SK-N-SH (cell line): ENCODE data around the gene RNASEH2B. TPM values are rescaled to one million over a fixed set of nuclear protein-coding genes. Genes with fewer than 3 reads are reported as not detected.

ENCODE experiments used
- CTCF ChIA-PET: fragments of 300-600, 350-600 bp; formaldehyde crosslinking; extraction: SDS; loops from one replicate; lab custom pipeline; 2021; lab: Yijun Ruan, JAX
- POLR2A ChIA-PET: fragments of 350-600 bp; sonication (Branson Sonifier 250); formaldehyde crosslinking; extraction: SDS; loops from one replicate; lab custom pipeline; 2020; ENCODE audit warnings: antibody characterized with exemption, inconsistent platforms; lab: Yijun Ruan, JAX
- DNase-seq: peaks from one replicate; pipeline ENCODE4 v3.0.0; 2012
- H2AFZ ChIP-seq: fragments of 200-600 bp; sonication (generic); 2 replicates; pipeline ENCODE4 v1.8.1; 2016; ENCODE audit warnings: antibody characterized with exemption, mild to moderate bottlenecking, low read depth
- H3F3A ChIP-seq: fragments of 200-600 bp; sonication (generic); replicated peaks from 2 replicates; pipeline ENCODE3; 2016; ENCODE audit warnings: antibody characterized with exemption, mild to moderate bottlenecking; ENCODE audit not compliant: insufficient read depth
- H3K27ac ChIP-seq, 2 experiments: fragments of 200-500 bp in 1 of 2; fragments of 200-600 bp in 1 of 2; sonication (Bioruptor generic) in 1 of 2; sonication (generic), shearing (Covaris generic) in 1 of 2; 2 replicates each; pipeline versions ENCODE4 v1.5.1 to v1.6.1; 2014 to 2016; ENCODE audit warnings: low read depth in 2 of 2, inconsistent platforms in 1 of 2, low read length in 1 of 2, mild to moderate bottlenecking in 1 of 2, mixed read lengths in 1 of 2
- H3K27me3 ChIP-seq: fragments of 200-600 bp; sonication (generic), shearing (Covaris generic); 2 replicates; pipeline ENCODE4 v1.6.1; 2016; ENCODE audit warnings: mixed run types; ENCODE audit not compliant: insufficient read depth
- H3K36me3 ChIP-seq, 2 experiments: fragments of 200-500 bp in 1 of 2; fragments of 200-600 bp in 1 of 2; sonication (Bioruptor generic) in 1 of 2; sonication (generic) in 1 of 2; replicated peaks in 1 of 2; 2 replicates each; pipeline versions ENCODE3 to v1.5.1; 2014 to 2016; ENCODE audit warnings: low read length in 1 of 2, mild to moderate bottlenecking in 1 of 2; ENCODE audit not compliant: insufficient read depth in 2 of 2, control insufficient read depth in 1 of 2
- H3K4me1 ChIP-seq, 2 experiments: fragments of 200-500 bp in 1 of 2; fragments of 200-600 bp in 1 of 2; sonication (Bioruptor generic) in 1 of 2; sonication (generic), shearing (Covaris generic) in 1 of 2; 2 replicates each; pipeline versions ENCODE4 v1.5.1 to v1.6.1; 2014 to 2016; ENCODE audit warnings: low read depth in 1 of 2, low read length in 1 of 2, mixed run types in 1 of 2; ENCODE audit not compliant: insufficient read depth in 2 of 2, control insufficient read depth in 1 of 2
- H3K4me2 ChIP-seq: fragments of 200-600 bp; sonication (generic), shearing (Covaris generic); 2 replicates; pipeline ENCODE4 v1.6.1; 2017; ENCODE audit warnings: mixed run types
- H3K4me3 ChIP-seq, 2 experiments: fragments of 200-500 bp in 1 of 2; fragments of 200-600 bp in 1 of 2; sonication (Bioruptor generic) in 1 of 2; sonication (generic), shearing (Covaris generic) in 1 of 2; 2 replicates each; pipeline versions ENCODE4 v1.5.1 to v1.8.1; 2014 to 2016; ENCODE audit warnings: low read depth in 2 of 2, inconsistent platforms in 1 of 2, low read length in 1 of 2, mild to moderate bottlenecking in 1 of 2, mixed read lengths in 1 of 2, moderate library complexity in 1 of 2
- H3K79me2 ChIP-seq: fragments of 200-600 bp; sonication (generic); 2 replicates; pipeline ENCODE4 v1.8.1; 2017; ENCODE audit warnings: mild to moderate bottlenecking; ENCODE audit not compliant: insufficient read depth
- H3K9ac ChIP-seq: fragments of 200-600 bp; sonication (generic); 2 replicates; pipeline ENCODE4 v1.6.1; 2017; ENCODE audit warnings: mixed run types
- H3K9me2 ChIP-seq: fragments of 200-600 bp; sonication (generic); 2 replicates; pipeline ENCODE4 v1.6.1; 2017; ENCODE audit warnings: mixed run types
- H3K9me3 ChIP-seq: fragments of 200-600 bp; sonication (generic); 2 replicates; pipeline ENCODE4 v1.6.1; 2017; ENCODE audit warnings: mixed run types, mild to moderate bottlenecking, moderate library complexity
- H4K20me1 ChIP-seq: fragments of 200-600 bp; sonication (generic); 2 replicates; pipeline ENCODE4 v1.6.1; 2017; ENCODE audit warnings: mild to moderate bottlenecking, mixed run types; ENCODE audit not compliant: insufficient read depth
- ELF1 ChIP-seq: IDR thresholded peaks from 2 replicates; pipeline ENCODE4 v1.4.0; 2012
- EP300 ChIP-seq, 2 experiments: IDR thresholded peaks; 2 replicates each; pipeline versions ENCODE4 v1.4.0 to v1.6.1; 2012; ENCODE audit warnings: borderline replicate concordance in 1 of 2, low read depth in 1 of 2, low read length in 1 of 2
- FOXJ3 ChIP-seq: sonication (generic); formaldehyde crosslinking; IDR thresholded peaks from 2 replicates; pipeline ENCODE4 v1.5.1; 2020; ENCODE audit warnings: mild to moderate bottlenecking, missing genetic modification reagents
- MAX ChIP-seq: IDR thresholded peaks from 2 replicates; pipeline ENCODE4 v1.4.0; 2012; ENCODE audit warnings: low read depth
- MEF2A ChIP-seq: IDR thresholded peaks from 2 replicates; pipeline ENCODE4 v1.4.0; 2012; ENCODE audit warnings: low read depth, borderline replicate concordance
- NFIC ChIP-seq: IDR thresholded peaks from 2 replicates; pipeline ENCODE4 v1.4.0; 2012; ENCODE audit warnings: borderline replicate concordance
- NRF1 ChIP-seq: IDR thresholded peaks from 2 replicates; pipeline ENCODE4 v1.6.1; 2012; ENCODE audit warnings: low read depth, mild to moderate bottlenecking, low read length
- POLR2AphosphoS5 ChIP-seq: IDR thresholded peaks from 2 replicates; pipeline ENCODE4 v1.6.1; 2012; ENCODE audit warnings: low read depth, low read length
- REST ChIP-seq: IDR thresholded peaks from 2 replicates; pipeline ENCODE4 v1.6.1; 2012; ENCODE audit warnings: mild to moderate bottlenecking, low read depth, low read length, moderate library complexity
- RFX5 ChIP-seq: IDR thresholded peaks from 2 replicates; pipeline ENCODE4 v1.6.1; 2012; ENCODE audit warnings: mild to moderate bottlenecking, improper control_type of control experiment, low read length
- RXRA ChIP-seq: IDR thresholded peaks from 2 replicates; pipeline ENCODE4 v1.4.0; 2012; ENCODE audit warnings: low read depth, mild to moderate bottlenecking, borderline replicate concordance
- USF2 ChIP-seq: fragments of 150-350 bp; IDR thresholded peaks from 2 replicates; pipeline ENCODE4 v1.6.1; 2017; ENCODE audit warnings: antibody characterized with exemption, low read length, low read depth, borderline replicate concordance
- ZBTB33 ChIP-seq: IDR thresholded peaks from 2 replicates; pipeline ENCODE4 v1.4.0; 2012; ENCODE audit warnings: low read depth, borderline replicate concordance
- WGBS: methylation state at CpG from one replicate; pipeline ENCODE4 v1.1.6; 2017; ENCODE audit warnings: low lambda C conversion rate; 5-methylcytosine and 5-hydroxymethylcytosine counted together
- polyA plus RNA-seq, 3 experiments: library from polyadenylated mRNA; depleted of rRNA; stranded (reverse); fragments of >200 nt; gene quantifications; 2 replicates each; pipeline ENCODE4 v1.2.3, GENCODE V29; 2012
- TF ChIP-seq, protein P1 (sequence below): fragments of 150-350 bp; IDR thresholded peaks from 2 replicates; pipeline ENCODE4 v1.6.1; 2016; ENCODE audit warnings: mild to moderate bottlenecking, low read depth, low read length
- TF ChIP-seq, protein P2 (sequence below): fragments of 200-600 bp; sonication (generic); IDR thresholded peaks from 2 replicates; pipeline ENCODE4 v1.6.1; 2017; ENCODE audit warnings: antibody characterized with exemption, mild to moderate bottlenecking, moderate library complexity

RNASEH2B gene
- polyA plus RNA-seq, 1 of the 3 experiments (the other 2 are of a cell fraction): 13.0 TPM

GRCh38 chr13:50912851-50913250, 3.3 kb downstream of the RNASEH2B start (continued):
- TF ChIP-seq, protein P1, sequence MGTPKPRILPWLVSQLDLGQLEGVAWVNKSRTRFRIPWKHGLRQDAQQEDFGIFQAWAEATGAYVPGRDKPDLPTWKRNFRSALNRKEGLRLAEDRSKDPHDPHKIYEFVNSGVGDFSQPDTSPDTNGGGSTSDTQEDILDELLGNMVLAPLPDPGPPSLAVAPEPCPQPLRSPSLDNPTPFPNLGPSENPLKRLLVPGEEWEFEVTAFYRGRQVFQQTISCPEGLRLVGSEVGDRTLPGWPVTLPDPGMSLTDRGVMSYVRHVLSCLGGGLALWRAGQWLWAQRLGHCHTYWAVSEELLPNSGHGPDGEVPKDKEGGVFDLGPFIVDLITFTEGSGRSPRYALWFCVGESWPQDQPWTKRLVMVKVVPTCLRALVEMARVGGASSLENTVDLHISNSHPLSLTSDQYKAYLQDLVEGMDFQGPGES: no peak
- no peak for TF ChIP-seq USF2
- no peak for TF ChIP-seq EP300 (IDR thresholded peaks at IDR 0.05; ENCODE audit: borderline replicate concordance in 1 of 2, low read depth in 1 of 2, low read length in 1 of 2)
- TF ChIP-seq POLR2AphosphoS5: no peak

GRCh38 chr13:50914176-50914700, 4.6 kb downstream of the RNASEH2B start:
- Histone ChIP-seq H3K9me3 (no peaks in the 10 kb centered on the region), H3K4me1 (peaks cover 7 to 25% of the 10 kb centered on the region in 2 experiments), H3K27me3 (no peaks in the 10 kb centered on the region), H3K9ac (no peak overlapping the region), H3K4me2 (no peak overlapping the region), H2AFZ (no peak overlapping the region), H3K36me3 (no peaks in the 10 kb centered on the region), H3F3A (peaks cover 6% of the 10 kb centered on the region), H3K9me2 (no peaks in the 10 kb centered on the region), H3K4me3 (no peak overlapping the region), H3K79me2 (peaks cover 75% of the 10 kb centered on the region), H3K27ac (no peak overlapping the region), H4K20me1 (no peaks in the 10 kb centered on the region)
- ChIA-PET CTCF (interaction anchor here (1.0 to 4.5 kb wide), 6 partner anchors 22 to 938 kb away, joined by 3 to 45 read pairs (median 12); no protein-coding TSS in a partner anchor), POLR2A (no interaction called here)
- no peak for DNase-seq
- TF ChIP-seq NFIC: no peak
- TF ChIP-seq, protein P2, sequence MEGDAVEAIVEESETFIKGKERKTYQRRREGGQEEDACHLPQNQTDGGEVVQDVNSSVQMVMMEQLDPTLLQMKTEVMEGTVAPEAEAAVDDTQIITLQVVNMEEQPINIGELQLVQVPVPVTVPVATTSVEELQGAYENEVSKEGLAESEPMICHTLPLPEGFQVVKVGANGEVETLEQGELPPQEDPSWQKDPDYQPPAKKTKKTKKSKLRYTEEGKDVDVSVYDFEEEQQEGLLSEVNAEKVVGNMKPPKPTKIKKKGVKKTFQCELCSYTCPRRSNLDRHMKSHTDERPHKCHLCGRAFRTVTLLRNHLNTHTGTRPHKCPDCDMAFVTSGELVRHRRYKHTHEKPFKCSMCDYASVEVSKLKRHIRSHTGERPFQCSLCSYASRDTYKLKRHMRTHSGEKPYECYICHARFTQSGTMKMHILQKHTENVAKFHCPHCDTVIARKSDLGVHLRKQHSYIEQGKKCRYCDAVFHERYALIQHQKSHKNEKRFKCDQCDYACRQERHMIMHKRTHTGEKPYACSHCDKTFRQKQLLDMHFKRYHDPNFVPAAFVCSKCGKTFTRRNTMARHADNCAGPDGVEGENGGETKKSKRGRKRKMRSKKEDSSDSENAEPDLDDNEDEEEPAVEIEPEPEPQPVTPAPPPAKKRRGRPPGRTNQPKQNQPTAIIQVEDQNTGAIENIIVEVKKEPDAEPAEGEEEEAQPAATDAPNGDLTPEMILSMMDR: no peak
- no peak for TF ChIP-seq ELF1
- WGBS: 97% methylated on average over 9 of the region's 9 CpGs

- Histone ChIP-seq H2AFZ (no peak overlapping the region), H3K4me3 (no peak overlapping the region)
Measured at GRCh38 chr13:50914848-50915247, 5.3 kb downstream of the RNASEH2B start.

More at GRCh38 chr13:50914848-50915247, 5.3 kb downstream of the RNASEH2B start:
- WGBS: 93% methylated on average over 1 of the region's 1 CpG
- Histone ChIP-seq H3K4me1 (peaks cover 7 to 25% of the 10 kb centered on the region in 2 experiments), H3K27ac (no peak overlapping the region), H3K79me2 (peaks cover 78% of the 10 kb centered on the region), H4K20me1 (no peaks in the 10 kb centered on the region), H3K4me2 (no peak overlapping the region), H3K9me2 (no peaks in the 10 kb centered on the region), H3K27me3 (no peaks in the 10 kb centered on the region), H3K36me3 (no peaks in the 10 kb centered on the region), H3F3A (peaks cover 6% of the 10 kb centered on the region), H3K9ac (no peak overlapping the region), H3K9me3 (no peaks in the 10 kb centered on the region)
- no peak for DNase-seq
- POLR2A ChIA-PET: interaction anchor here (0.6 kb wide), 1 partner anchor 790 kb away, joined by 3 read pairs; no protein-coding TSS in a partner anchor
- TF ChIP-seq ZBTB33: no peak
- no peak for TF ChIP-seq MAX
- no peak for TF ChIP-seq REST
- no peak for TF ChIP-seq RFX5
- no peak for TF ChIP-seq FOXJ3 (CRISPR knock-in tag)
- TF ChIP-seq RXRA: no peak
- no peak for TF ChIP-seq MEF2A
- no peak for TF ChIP-seq NRF1
- CTCF ChIA-PET: interaction anchor here (1.6 to 2.7 kb wide), 3 partner anchors 155 to 938 kb away, joined by 6 to 16 read pairs (median 8); no protein-coding TSS in a partner anchor
